Measurements from ENCODE around the gene HOGA1.

DNA sequence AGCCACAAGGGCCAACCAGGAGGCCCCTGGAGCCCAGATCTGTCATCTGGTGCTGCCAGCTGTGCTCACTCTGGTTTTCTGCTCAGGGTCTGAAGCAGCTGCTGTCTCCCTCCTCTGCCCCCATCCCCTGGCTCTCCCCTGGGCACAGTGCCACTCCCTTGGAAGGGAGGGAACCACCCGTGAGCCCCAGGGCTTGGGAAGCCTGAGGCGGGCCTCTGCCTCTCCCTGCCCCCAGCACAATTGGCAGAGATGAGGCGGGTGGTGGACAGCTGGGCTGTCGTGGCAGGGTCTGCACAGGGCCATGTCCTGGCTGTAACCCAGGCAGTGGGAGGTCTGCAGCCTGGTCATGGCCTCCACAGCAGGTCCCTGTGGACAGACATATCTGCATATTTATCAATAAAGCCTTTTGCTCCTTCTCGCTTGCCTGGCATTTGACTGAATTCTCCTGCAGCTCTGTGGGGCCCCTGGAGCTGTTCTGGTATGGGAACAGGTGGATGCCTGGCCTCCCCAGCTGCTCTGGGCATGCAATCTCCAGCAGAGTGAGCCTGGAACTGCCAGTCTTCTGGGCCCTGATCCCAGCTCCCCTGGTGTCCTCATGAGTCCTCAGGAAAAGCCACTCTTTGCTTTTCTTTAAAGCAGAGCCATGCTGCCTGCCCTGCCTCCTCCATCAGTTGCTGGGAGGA, 13.3 kb upstream of the HOGA1 start:
- TF ChIP-seq, protein P1, sequence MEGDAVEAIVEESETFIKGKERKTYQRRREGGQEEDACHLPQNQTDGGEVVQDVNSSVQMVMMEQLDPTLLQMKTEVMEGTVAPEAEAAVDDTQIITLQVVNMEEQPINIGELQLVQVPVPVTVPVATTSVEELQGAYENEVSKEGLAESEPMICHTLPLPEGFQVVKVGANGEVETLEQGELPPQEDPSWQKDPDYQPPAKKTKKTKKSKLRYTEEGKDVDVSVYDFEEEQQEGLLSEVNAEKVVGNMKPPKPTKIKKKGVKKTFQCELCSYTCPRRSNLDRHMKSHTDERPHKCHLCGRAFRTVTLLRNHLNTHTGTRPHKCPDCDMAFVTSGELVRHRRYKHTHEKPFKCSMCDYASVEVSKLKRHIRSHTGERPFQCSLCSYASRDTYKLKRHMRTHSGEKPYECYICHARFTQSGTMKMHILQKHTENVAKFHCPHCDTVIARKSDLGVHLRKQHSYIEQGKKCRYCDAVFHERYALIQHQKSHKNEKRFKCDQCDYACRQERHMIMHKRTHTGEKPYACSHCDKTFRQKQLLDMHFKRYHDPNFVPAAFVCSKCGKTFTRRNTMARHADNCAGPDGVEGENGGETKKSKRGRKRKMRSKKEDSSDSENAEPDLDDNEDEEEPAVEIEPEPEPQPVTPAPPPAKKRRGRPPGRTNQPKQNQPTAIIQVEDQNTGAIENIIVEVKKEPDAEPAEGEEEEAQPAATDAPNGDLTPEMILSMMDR (IDR thresholded peaks at IDR 0.05; ENCODE audit: insufficient read depth, low read length, poor library complexity, severe bottlenecking) = no peak
- no peak for TF ChIP-seq EZH2phosphoT487 (conservative IDR thresholded peaks at IDR 0.05; ENCODE audit: low read length)

All from SU-DHL-6 (cell line).